HCT116 (cell line): ENCODE data around the gene DDX6. TPM values are rescaled to one million over a fixed set of nuclear protein-coding genes. Genes with fewer than 3 reads are reported as not detected.

Experiments used
- ATAC-seq: fragments of 200-7000 bp; cut with Tn5 transposase; 2 replicates; pipeline ENCODE4 v1.9.1; 2020; ENCODE audit warnings: mild to moderate bottlenecking, moderate library complexity
- BruUV-seq: library from RNA; stranded (reverse); fragments of 400-500 nt; replicated peaks from 2 replicates; lab custom pipeline; 2021; lab: Mats Ljungman, UMichigan
- CTCF ChIA-PET: fragments of 300-600 bp; sonication (Branson Sonifier 250); formaldehyde crosslinking; loops from one replicate; lab custom pipeline; 2021; ENCODE audit warnings: antibody characterized with exemption; lab: Charles Lee
- POLR2A ChIA-PET: fragments of 300-600, 350-600 bp; sonication (Branson Sonifier 250); formaldehyde crosslinking; loops from one replicate; lab custom pipeline; 2021; ENCODE audit warnings: antibody characterized with exemption; lab: Charles Lee
- RAD21 ChIA-PET, 2 experiments: fragments of 300-600 bp; sonication (Branson Sonifier 250); formaldehyde crosslinking; loops; one replicate each; lab custom pipeline; 2023; ENCODE audit warnings: low total read pairs in 2 of 2; ENCODE audit not compliant: uncharacterized antibody in 2 of 2, unreplicated experiment in 2 of 2, low non-redundant PET in 1 of 2; lab: Charles Lee
- DNase-seq: peaks from one replicate; pipeline ENCODE4 v3.0.0-alpha.2; 2010; ENCODE audit warnings: low read depth, low spot score
- H2AFZ ChIP-seq: fragments of 200-600 bp; shearing (Covaris generic), sonication (generic); 2 replicates; pipeline ENCODE4 v1.6.1; 2017; ENCODE audit warnings: low read depth, mixed run types, mixed read lengths, antibody characterized with exemption, low read length; ENCODE audit not compliant: poor library complexity, severe bottlenecking
- H3K27ac ChIP-seq: 2 replicates; pipeline ENCODE4 v1.5.1; 2012; ENCODE audit warnings: low read depth, low read length
- H3K27me3 ChIP-seq: fragments of 200-600 bp; sonication (generic); 2 replicates; pipeline ENCODE4 v1.6.1; 2016; ENCODE audit warnings: mixed run types, low read length, mixed read lengths; ENCODE audit not compliant: insufficient read depth
- H3K36me3 ChIP-seq, 2 experiments: fragments of 200-500 bp in 1 of 2; fragments of 200-600 bp in 1 of 2; sonication (Bioruptor generic) in 1 of 2; sonication (generic) in 1 of 2; 2 replicates each; pipeline versions ENCODE4 v1.5.1 to v1.6.1; 2014 to 2016; ENCODE audit warnings: low read length in 2 of 2, inconsistent platforms in 1 of 2, mixed read lengths in 1 of 2, mixed run types in 1 of 2; ENCODE audit not compliant: insufficient read depth in 2 of 2, control insufficient read depth in 1 of 2
- H3K4me1 ChIP-seq, 2 experiments: fragments of 200-600 bp in 1 of 2; sonication (generic) in 1 of 2; 2 replicates each; pipeline versions ENCODE4 v1.5.1 to v1.6.1; 2012 to 2017; ENCODE audit warnings: low read length in 2 of 2, inconsistent platforms in 1 of 2, mild to moderate bottlenecking in 1 of 2, mixed read lengths in 1 of 2, mixed run types in 1 of 2, moderate library complexity in 1 of 2; ENCODE audit not compliant: insufficient read depth in 2 of 2, control insufficient read depth in 1 of 2
- H3K4me2 ChIP-seq: fragments of 200-600 bp; sonication (generic); 2 replicates; pipeline ENCODE4 v1.6.1; 2017; ENCODE audit warnings: mixed run types, low read length, mixed read lengths
- H3K4me3 ChIP-seq, 2 experiments: fragments of 200-600 bp in 1 of 2; sonication (generic) in 1 of 2; replicated peaks in 1 of 2; 2 replicates each; pipeline ENCODE4 v1.5.1; 2011 to 2016; ENCODE audit warnings: low read length in 2 of 2, control low read depth in 1 of 2, low read depth in 1 of 2, mild to moderate bottlenecking in 1 of 2, mixed read lengths in 1 of 2, mixed run types in 1 of 2
- H3K79me2 ChIP-seq: fragments of 200-600 bp; sonication (generic); 2 replicates; pipeline ENCODE4 v1.6.1; 2017; ENCODE audit warnings: mild to moderate bottlenecking, mixed run types, low read length, moderate library complexity, mixed read lengths; ENCODE audit not compliant: insufficient read depth
- H3K9ac ChIP-seq: fragments of 200-600 bp; sonication (generic); 2 replicates; pipeline ENCODE4 v1.6.1; 2016; ENCODE audit warnings: low read length, mixed read lengths
- H3K9me2 ChIP-seq: fragments of 200-600 bp; sonication (generic), shearing (Covaris generic); 2 replicates; pipeline ENCODE4 v1.6.1; 2017; ENCODE audit warnings: mixed run types, mild to moderate bottlenecking, moderate library complexity; ENCODE audit not compliant: insufficient read depth
- H3K9me3 ChIP-seq, 2 experiments: fragments of 200-500 bp in 1 of 2; fragments of 200-600 bp in 1 of 2; sonication (Bioruptor generic) in 1 of 2; sonication (generic) in 1 of 2; 2 replicates each; pipeline ENCODE4 v1.6.1; 2014 to 2017; ENCODE audit warnings: low read length in 2 of 2, mixed read lengths in 2 of 2, inconsistent platforms in 1 of 2, low read depth in 1 of 2, mild to moderate bottlenecking in 1 of 2, mixed run types in 1 of 2, moderate library complexity in 1 of 2; ENCODE audit not compliant: control insufficient read depth in 1 of 2, insufficient read depth in 1 of 2
- H4K20me1 ChIP-seq: fragments of 200-600 bp; sonication (generic), shearing (Covaris generic); 2 replicates; pipeline ENCODE4 v1.6.1; 2017; ENCODE audit warnings: mixed run types, mild to moderate bottlenecking, moderate library complexity; ENCODE audit not compliant: insufficient read depth
- ATF3 ChIP-seq: IDR thresholded peaks from 2 replicates; pipeline ENCODE4 v1.6.1; 2012
- CEBPB ChIP-seq: IDR thresholded peaks from 2 replicates; pipeline ENCODE4 v1.6.1; 2012; ENCODE audit warnings: low read depth
- EZH2 ChIP-seq: fragments of 200-600 bp; sonication (generic); IDR thresholded peaks from 2 replicates; pipeline ENCODE4 v1.6.1; 2017; ENCODE audit warnings: antibody characterized with exemption, mixed run types
- MAX ChIP-seq: IDR thresholded peaks from 2 replicates; pipeline ENCODE4 v1.6.1; 2012
- SIN3A ChIP-seq: IDR thresholded peaks from 2 replicates; pipeline ENCODE4 v1.6.1; 2012; ENCODE audit warnings: low read depth
- SP1 ChIP-seq: IDR thresholded peaks from 2 replicates; pipeline ENCODE4 v1.6.1; 2012; ENCODE audit warnings: low read depth
- YY1 ChIP-seq: IDR thresholded peaks from 2 replicates; pipeline ENCODE4 v1.6.1; 2011; ENCODE audit warnings: low read length, low read depth, moderate library complexity, mild to moderate bottlenecking; ENCODE audit not compliant: insufficient replicate concordance; ENCODE audit errors: extremely low read depth
- ZBTB33 ChIP-seq: IDR thresholded peaks from 2 replicates; pipeline ENCODE4 v1.6.1; 2011; ENCODE audit warnings: mild to moderate bottlenecking, low read length, moderate library complexity; ENCODE audit not compliant: insufficient replicate concordance; ENCODE audit errors: extremely low read depth
- intact Hi-C: fragments of 100-400 bp; cut with micrococcal nuclease; formaldehyde crosslinking; loops from 2 replicates; pipeline ENCODE4 v1.10.0; 2022
- total RNA-seq: library from RNA; stranded (reverse); gene quantifications from one replicate; pipeline ENCODE4 v1.2.1, GENCODE V29; 2021; ENCODE audit not compliant: unreplicated experiment

Gene DDX6
- total RNA-seq, 1 experiment from 2014 or later = 150 TPM

GRCh38 chr11:118819334-118820024 lies 28.5 kb upstream of the DDX6 start:
- peaks cover 15 to 21% of the 10 kb centered on the region in 2 experiments for H3K4me1 ChIP-seq
- TF ChIP-seq CEBPB (no peak), YY1 (no peak), EZH2 (no peak), MAX (no peak), SIN3A (no peak), SP1 (no peak), ATF3 (no peak), ZBTB33 (no peak)
- ChIA-PET POLR2A (interaction anchor here (0.7 to 2.7 kb wide), 3 partner anchors 18 to 27 kb away, joined by 3 to 14 read pairs (median 4); no protein-coding TSS in a partner anchor), CTCF (interaction anchor here (0.6 to 1.5 kb wide), 2 partner anchors 9 to 27 kb away, joined by 3 to 5 read pairs; no protein-coding TSS in a partner anchor), RAD21 (no interaction called here)
- H3K4me3 ChIP-seq = no peak overlapping the region
- H2AFZ ChIP-seq = peak overlapping the region; percentile 93
- no peaks in the 10 kb centered on the region for H3K27me3 ChIP-seq
- H3K9me3 ChIP-seq = no peaks in the 10 kb centered on the region
- H3K27ac ChIP-seq = no peak overlapping the region
- no peaks in the 10 kb centered on the region for H4K20me1 ChIP-seq
- ATAC-seq (no peak), DNase-seq (no peak)
- intact Hi-C loops = no loop called here
- H3K9ac ChIP-seq = no peak overlapping the region
- H3K4me2 ChIP-seq = no peak overlapping the region
- no peaks in the 10 kb centered on the region for H3K79me2 ChIP-seq
- H3K36me3 ChIP-seq = no peaks in the 10 kb centered on the region
- BruUV-seq = no TSS peak
- no peaks in the 10 kb centered on the region for H3K9me2 ChIP-seq
